Muscle layer of duodenum (tissue), 2 donors: Measurements from ENCODE around the gene PAPSS1.
"Not testable (repeated sequence)": the region's sequence is repeated elsewhere in the genome, so short reads cannot be mapped to it uniquely, and the experiment has no call there.

Source experiments
- H3K27ac ChIP-seq: one replicate; pipeline ENCODE4 v1.7.0; 2013; ENCODE audit warnings: mild to moderate bottlenecking, low read length
- H3K27me3 ChIP-seq: one replicate; pipeline ENCODE4 v1.7.0; 2013; ENCODE audit warnings: low read depth, mild to moderate bottlenecking, control low read depth, low read length
- H3K36me3 ChIP-seq, 2 donors: one replicate each; pipeline ENCODE4 v1.7.0; 2013; ENCODE audit warnings: low read length in 2 of 2, control low read depth in 1 of 2, mild to moderate bottlenecking in 1 of 2; ENCODE audit not compliant: insufficient read depth in 2 of 2, control insufficient read depth in 1 of 2
- H3K4me1 ChIP-seq, 2 donors: one replicate each; pipeline ENCODE4 v1.7.0; 2013; ENCODE audit warnings: low read length in 2 of 2, mild to moderate bottlenecking in 2 of 2, control low read depth in 1 of 2, moderate library complexity in 1 of 2; ENCODE audit not compliant: insufficient read depth in 2 of 2, control insufficient read depth in 1 of 2
- H3K4me3 ChIP-seq, 2 donors: one replicate each; pipeline ENCODE4 v1.7.0; 2013; ENCODE audit warnings: low read length in 2 of 2, low read depth in 1 of 2, mild to moderate bottlenecking in 1 of 2
- H3K9me3 ChIP-seq, 2 donors: one replicate each; pipeline ENCODE4 v1.7.0; 2013; ENCODE audit warnings: low read length in 2 of 2, control low read depth in 1 of 2, mild to moderate bottlenecking in 1 of 2; ENCODE audit not compliant: control insufficient read depth in 1 of 2
- donor health status: healthy.

The PAPSS1 gene

DNA sequence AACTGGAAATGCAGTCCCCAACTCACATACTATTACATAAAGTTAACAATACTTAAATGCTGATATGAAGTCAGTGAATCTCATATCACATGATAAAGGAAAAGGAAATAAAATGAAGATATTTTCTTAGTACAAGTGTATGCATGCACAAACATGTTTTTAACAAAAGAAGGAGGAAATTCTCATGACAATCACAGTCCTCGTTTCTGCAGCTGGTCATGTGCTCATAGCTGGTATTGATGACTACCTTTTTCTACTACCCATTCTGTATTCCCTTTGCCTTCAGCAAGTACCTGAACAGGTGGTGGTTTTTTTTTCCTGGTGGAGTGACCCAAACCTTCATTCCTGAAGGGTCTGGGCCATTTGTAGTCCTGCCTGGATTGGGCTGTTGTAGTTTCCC, 3.3 kb upstream of the PAPSS1 start:
- not testable (repeated sequence) for H3K4me1 ChIP-seq, H3K4me3 ChIP-seq, H3K9me3 ChIP-seq, H3K27me3 ChIP-seq, H3K36me3 ChIP-seq, H3K27ac ChIP-seq

DNA sequence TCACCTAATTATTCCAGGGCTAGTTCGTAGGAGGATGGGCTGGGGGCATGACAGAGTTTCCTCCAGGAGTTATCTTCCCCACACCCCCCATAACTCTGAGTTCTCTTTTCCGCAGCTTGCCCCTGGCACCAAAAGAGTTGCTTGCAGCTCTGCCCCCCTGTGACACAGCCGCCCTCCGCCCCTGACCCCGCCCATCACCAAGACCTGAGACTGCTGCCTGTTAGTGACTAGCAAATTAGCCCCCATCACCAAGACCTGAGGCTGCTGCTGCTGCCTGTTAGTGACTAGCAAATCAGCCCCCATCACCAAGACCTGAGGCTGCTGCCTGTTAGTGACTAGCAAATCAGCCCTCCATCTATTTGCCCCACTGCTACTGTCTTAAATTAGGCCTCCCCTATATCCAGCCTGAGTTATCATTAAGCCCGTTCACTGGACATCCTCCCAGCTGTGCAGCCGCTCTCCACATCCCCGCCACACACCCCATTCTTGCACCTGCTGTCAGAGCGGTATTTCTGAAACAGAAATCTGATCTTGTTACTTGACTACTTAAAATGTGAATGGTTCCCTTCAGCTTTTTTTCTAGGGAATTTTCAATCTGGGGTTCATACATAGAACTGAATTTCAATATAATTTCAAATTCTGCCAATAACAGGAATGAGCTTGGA, 1.5 kb upstream of the PAPSS1 start:
- H3K36me3 ChIP-seq: no peaks in the 10 kb centered on the region
- no peak overlapping the region for H3K27ac ChIP-seq
- no peaks in the 10 kb centered on the region for H3K27me3 ChIP-seq
- no peaks in the 10 kb centered on the region for H3K9me3 ChIP-seq
- peaks cover 0 to 4% of the 10 kb centered on the region in 2 donors for H3K4me1 ChIP-seq
- peak overlapping the region; percentile 79 to 97 for H3K4me3 ChIP-seq

DNA sequence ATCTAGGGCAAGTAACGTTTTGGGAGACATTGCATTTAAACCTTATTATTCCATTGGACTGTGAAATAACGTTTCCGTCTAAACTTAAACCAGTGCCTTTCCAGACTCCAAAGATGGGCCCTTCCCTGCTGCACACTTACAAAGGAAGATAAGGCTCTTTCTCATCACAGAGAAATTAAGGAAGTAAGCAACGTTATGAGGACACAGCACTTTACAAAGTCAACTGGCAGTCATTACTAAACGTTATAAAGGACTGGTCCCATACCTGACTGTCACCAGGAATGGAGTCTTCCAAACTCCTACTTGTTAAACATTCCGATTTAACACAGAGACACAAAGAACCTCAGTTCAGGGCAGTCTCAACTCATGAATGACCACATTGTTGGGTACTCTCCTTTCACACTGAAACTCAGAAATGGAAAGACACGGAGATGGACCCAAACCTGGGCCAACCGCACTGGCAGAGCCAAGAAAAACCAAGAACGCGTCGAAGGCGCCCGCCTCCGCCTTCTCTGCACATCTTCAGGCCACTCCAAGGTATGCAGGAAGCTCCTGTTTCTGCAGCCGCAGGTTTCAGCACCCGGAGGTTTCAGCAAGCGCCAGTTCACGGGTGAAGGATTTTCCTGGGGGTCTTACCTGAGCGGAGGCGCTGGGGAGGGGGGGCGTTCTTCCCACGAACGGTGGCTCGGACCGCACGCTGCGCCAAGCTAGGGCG, 670 bp downstream of the PAPSS1 start:
- H3K27me3 ChIP-seq: no peaks in the 10 kb centered on the region
- peak overlapping the region; percentile 46 for H3K27ac ChIP-seq
- peak overlapping the region; percentile 79 to 97 for H3K4me3 ChIP-seq
- no peaks in the 10 kb centered on the region for H3K9me3 ChIP-seq
- no peaks in the 10 kb centered on the region for H3K36me3 ChIP-seq
- H3K4me1 ChIP-seq: peaks cover 0 to 4% of the 10 kb centered on the region in 2 donors

DNA sequence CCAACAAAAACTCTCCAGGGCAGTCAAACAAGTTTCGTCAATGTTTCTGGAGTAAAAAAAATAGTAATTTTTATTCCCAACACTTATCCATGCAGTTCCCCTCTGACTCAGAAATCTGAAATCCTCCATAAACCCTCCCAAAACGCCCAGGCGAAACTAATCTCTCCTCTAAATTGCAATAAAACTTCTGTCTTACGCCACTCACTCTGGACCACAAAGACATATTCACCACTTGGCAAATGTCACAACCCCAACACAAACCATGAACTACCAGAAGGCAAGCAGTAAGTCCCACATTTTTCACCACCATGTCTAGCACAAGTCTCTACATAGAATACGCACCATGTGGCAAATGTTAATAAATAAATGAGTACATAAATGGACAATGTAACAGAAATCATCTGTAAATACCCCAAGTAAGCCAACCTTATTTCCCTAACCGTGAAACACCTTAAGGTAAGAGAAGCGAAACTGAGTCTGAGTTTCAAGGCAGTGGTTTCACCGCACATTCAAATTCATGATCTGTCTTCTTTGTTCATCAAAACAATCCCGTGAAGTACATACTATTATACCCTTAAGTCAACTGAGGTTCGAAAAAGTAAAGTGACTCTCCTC, 1.6 kb downstream of the PAPSS1 start:
- no peaks in the 10 kb centered on the region for H3K27me3 ChIP-seq
- no peaks in the 10 kb centered on the region for H3K36me3 ChIP-seq
- no peak overlapping the region for H3K27ac ChIP-seq
- no peaks in the 10 kb centered on the region for H3K9me3 ChIP-seq
- peaks cover 0 to 4% of the 10 kb centered on the region in 2 donors for H3K4me1 ChIP-seq
- H3K4me3 ChIP-seq: peak overlapping the region; percentile 79 to 97

DNA sequence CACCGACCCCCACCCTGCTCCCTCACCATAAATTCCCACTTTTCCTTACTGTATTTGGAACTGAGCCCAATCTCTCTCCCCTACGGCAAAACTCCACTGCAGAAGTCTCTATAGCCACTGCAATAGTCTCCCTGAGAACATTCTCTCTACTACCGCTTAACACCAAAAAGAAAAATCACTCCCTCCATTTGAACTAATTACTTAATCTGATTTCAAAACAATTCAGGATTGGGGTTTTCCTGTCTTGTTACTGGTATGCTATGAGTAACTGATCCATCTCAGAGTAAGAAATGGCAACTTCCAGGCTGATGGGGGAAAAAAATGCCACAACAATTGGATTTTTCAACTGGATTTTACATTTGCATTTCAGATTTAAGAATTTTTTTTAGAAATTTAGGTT, 5.8 kb downstream of the PAPSS1 start:
- Histone ChIP-seq H3K4me1 (peaks cover 0 to 4% of the 10 kb centered on the region in 2 donors), H3K27ac (no peak overlapping the region), H3K4me3 (no peak overlapping the region), H3K27me3 (no peaks in the 10 kb centered on the region), H3K9me3 (no peaks in the 10 kb centered on the region), H3K36me3 (no peaks in the 10 kb centered on the region)

DNA sequence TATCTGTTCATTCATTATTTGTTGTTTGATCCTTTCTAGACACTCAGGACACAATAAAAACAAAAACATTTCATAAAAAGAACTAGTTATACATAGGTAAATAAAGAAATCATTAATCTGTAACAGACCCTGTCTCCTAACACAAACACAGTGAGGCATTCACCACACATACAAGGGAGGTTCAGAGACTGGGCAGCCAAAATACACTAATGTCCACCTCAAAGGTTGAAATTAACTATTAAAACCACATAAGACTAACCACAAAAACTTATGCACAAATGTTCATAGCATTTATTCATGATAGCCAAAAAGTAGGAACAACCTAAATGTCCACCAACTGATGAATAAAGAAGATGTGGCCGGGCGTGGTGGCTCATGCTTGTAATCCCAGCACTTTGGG, 7.8 kb downstream of the PAPSS1 start:
- Histone ChIP-seq H3K4me1 (no peaks in the 10 kb centered on the region), H3K27me3 (no peaks in the 10 kb centered on the region), H3K4me3 (no peak overlapping the region), H3K36me3 (peaks cover 0 to 4% of the 10 kb centered on the region in 2 donors), H3K27ac (no peak overlapping the region), H3K9me3 (peaks cover 0 to 3% of the 10 kb centered on the region in 2 donors)

DNA sequence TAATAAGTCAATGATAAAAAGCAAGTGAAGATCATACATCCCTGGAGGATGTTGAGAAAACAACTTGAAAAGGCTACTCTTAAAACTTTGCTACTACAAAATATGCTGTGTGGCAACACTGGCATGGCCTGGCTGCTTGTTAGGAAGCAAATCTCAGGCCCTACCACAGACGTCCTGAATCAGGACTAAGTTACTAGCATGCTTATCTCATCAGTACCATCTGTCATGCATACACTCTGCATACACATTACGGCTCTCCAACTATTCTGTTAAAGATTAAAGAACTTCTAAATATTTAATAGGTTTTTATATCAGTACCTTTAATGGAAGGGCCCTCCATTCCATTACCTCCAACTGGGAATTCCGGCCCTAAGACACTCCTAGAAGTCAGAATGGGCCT, 8.2 kb downstream of the PAPSS1 start:
- Histone ChIP-seq H3K36me3 (peaks cover 0 to 5% of the 10 kb centered on the region in 2 donors), H3K27me3 (no peaks in the 10 kb centered on the region), H3K4me3 (no peak overlapping the region), H3K27ac (no peak overlapping the region), H3K9me3 (peaks cover 1 to 7% of the 10 kb centered on the region in 2 donors), H3K4me1 (no peaks in the 10 kb centered on the region)

DNA sequence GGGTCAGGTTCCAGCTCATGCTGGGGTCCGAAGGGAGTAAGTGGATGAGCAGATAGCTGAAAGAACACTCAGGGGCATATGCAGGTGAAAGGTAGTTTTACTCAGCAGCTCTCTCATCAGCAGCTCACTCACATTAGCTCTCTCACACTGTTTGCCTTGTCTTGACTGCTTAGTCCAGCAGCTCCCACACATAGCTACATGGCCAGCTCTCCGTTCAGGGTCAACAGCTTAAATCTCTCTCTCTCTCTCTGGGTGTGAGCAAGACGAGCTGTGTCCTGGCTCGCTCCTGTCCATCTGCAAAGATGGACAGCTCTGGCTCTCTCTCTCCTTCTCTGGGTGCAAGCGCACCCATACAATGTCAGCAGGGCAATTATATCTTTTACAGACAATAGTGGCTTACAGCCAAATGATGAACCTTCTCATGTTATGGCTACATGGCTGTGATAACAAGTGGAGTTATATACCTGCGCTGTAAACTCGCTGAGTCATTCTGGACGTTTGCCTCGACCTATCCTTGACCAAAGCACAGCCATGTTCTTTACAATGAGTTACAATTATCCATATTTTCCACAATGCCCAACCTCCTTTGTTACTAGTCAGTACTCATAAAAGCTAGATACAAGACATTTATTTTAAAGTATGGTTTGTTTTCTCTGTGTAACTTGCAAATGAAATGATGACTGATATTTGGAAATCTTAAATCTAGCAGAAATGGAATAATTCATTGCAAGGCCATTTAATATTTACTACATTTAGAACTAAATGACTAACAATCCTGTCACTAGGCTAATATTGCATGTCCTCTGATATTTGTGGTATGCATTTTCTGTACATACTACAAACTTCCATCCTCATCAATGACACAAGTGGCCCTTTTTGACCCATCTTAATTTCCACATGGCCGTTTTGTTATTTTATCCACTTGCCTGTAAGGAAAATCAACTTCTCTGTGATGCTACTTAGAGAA, 9.3 kb downstream of the PAPSS1 start:
- no peaks in the 10 kb centered on the region for H3K27me3 ChIP-seq
- peaks cover 12 to 14% of the 10 kb centered on the region in 2 donors for H3K9me3 ChIP-seq
- no peak overlapping the region for H3K4me3 ChIP-seq
- peaks cover 0 to 5% of the 10 kb centered on the region in 2 donors for H3K36me3 ChIP-seq
- no peak overlapping the region for H3K27ac ChIP-seq
- no peaks in the 10 kb centered on the region for H3K4me1 ChIP-seq

DNA sequence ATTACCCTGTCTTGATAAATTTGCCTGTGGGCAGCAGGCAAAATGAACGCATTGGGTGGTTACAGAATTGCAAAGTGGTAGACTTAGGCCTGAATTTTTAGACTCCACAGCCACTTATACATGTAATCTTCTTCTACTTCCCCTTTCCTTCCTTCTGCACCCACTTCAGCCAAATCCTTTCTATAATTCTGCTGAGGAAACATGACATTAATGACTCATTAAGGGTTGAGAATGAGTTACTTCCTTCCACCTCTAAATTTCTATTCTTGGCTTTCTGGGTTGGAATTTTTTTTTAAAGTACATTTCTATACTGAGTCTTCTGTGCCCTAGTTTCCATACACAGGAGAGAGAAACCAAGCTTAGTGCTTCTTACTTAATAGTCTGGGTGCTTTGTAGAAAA, 10.1 kb downstream of the PAPSS1 start:
- peaks cover 0 to 5% of the 10 kb centered on the region in 2 donors for H3K36me3 ChIP-seq
- no peak overlapping the region for H3K27ac ChIP-seq
- H3K27me3 ChIP-seq: no peaks in the 10 kb centered on the region
- H3K9me3 ChIP-seq: peaks cover 17 to 20% of the 10 kb centered on the region in 2 donors
- no peaks in the 10 kb centered on the region for H3K4me1 ChIP-seq
- no peak overlapping the region for H3K4me3 ChIP-seq

DNA sequence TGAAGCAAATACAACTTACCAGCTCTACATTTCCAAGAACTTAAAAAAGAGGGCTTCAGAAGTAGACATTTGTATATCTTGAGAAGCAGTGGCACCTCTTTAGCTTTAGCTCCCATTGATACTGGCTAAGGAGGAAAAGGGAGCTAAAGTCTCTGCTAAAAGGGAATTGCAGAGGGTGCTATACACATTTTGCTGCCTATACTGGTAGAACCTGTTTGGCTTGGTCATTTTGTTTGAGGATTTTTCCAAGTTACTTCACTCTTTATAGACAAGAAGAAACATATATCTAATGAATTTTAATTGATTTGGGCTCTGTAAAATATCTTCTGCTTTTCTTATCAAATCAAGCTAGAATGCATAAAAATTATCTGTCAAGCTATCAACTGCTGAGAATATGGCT, 11.8 kb downstream of the PAPSS1 start:
- Histone ChIP-seq H3K4me3 (no peak overlapping the region), H3K27ac (no peak overlapping the region), H3K27me3 (no peaks in the 10 kb centered on the region), H3K4me1 (no peaks in the 10 kb centered on the region), H3K36me3 (peaks cover 0 to 5% of the 10 kb centered on the region in 2 donors), H3K9me3 (peaks cover 17 to 20% of the 10 kb centered on the region in 2 donors)
